NB4 (cell line): ENCODE data around the gene TFG.

Source experiments
- DNase-seq: peaks from one replicate; pipeline ENCODE4 v3.0.0; 2010; ENCODE audit warnings: low read depth
- H3K4me3 ChIP-seq: one replicate; pipeline ENCODE4 v1.5.1; 2011; ENCODE audit warnings: mild to moderate bottlenecking, low read depth, low read length, moderate library complexity
- MYC ChIP-seq: IDR thresholded peaks from 2 replicates; pipeline ENCODE4 v1.6.1; 2011; ENCODE audit warnings: low read depth, low read length
- POLR2A ChIP-seq: IDR thresholded peaks from 2 replicates; pipeline ENCODE4 v1.6.1; 2011; ENCODE audit warnings: mild to moderate bottlenecking; ENCODE audit not compliant: insufficient read length; ENCODE audit errors: extremely low read depth
- TF ChIP-seq, protein P1 (sequence below): IDR thresholded peaks from one replicate; pipeline ENCODE4 v1.5.1; 2012; ENCODE audit warnings: low read depth, low read length
- TF ChIP-seq, protein P2 (sequence below): IDR thresholded peaks from 2 replicates; pipeline ENCODE4 v1.6.1; 2011; ENCODE audit warnings: low read depth, low read length

The TFG gene

DNA sequence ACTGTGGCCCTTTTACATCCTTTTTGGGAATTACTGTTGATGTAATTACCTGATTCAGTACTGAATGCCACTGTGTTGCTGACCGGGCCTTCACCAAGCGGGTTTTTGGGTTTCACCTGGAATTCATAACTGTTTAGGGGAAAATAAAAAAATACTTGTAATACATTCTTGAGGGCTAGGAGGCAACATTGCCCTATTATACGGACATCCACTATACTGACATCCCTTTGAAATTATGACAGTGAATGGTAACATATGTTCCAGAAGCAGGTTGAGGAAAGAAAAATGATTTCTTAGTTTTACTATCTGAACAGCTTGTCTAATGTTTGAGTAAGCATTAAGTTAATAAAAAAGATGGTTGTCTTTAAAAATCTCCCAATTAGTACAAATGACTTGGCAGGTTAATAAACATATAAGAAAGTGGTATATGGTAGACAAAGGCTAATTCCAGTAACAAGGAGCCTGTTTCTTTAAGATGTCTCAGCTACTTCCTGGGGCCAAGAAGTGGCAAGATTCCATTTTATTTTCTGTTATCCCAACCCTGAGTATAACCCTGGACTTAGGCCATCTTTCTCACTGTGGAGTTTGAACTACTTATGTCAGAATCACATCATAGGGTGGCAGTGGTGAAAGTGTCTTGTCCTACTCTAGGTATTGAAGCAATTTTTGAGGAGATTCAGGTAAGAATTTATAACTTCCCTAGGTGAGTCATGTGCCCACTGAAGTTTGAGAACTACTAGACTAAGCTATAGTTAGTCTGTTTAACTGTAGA lies 45.5 kb downstream of the TFG start:
- TF ChIP-seq, protein P1, sequence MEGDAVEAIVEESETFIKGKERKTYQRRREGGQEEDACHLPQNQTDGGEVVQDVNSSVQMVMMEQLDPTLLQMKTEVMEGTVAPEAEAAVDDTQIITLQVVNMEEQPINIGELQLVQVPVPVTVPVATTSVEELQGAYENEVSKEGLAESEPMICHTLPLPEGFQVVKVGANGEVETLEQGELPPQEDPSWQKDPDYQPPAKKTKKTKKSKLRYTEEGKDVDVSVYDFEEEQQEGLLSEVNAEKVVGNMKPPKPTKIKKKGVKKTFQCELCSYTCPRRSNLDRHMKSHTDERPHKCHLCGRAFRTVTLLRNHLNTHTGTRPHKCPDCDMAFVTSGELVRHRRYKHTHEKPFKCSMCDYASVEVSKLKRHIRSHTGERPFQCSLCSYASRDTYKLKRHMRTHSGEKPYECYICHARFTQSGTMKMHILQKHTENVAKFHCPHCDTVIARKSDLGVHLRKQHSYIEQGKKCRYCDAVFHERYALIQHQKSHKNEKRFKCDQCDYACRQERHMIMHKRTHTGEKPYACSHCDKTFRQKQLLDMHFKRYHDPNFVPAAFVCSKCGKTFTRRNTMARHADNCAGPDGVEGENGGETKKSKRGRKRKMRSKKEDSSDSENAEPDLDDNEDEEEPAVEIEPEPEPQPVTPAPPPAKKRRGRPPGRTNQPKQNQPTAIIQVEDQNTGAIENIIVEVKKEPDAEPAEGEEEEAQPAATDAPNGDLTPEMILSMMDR = no peak
- TF ChIP-seq MYC (no peak), POLR2A (no peak)
- TF ChIP-seq, protein P2, sequence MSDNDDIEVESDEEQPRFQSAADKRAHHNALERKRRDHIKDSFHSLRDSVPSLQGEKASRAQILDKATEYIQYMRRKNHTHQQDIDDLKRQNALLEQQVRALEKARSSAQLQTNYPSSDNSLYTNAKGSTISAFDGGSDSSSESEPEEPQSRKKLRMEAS = no peak
- DNase-seq = no peak
- no peak overlapping the region for H3K4me3 ChIP-seq

DNA sequence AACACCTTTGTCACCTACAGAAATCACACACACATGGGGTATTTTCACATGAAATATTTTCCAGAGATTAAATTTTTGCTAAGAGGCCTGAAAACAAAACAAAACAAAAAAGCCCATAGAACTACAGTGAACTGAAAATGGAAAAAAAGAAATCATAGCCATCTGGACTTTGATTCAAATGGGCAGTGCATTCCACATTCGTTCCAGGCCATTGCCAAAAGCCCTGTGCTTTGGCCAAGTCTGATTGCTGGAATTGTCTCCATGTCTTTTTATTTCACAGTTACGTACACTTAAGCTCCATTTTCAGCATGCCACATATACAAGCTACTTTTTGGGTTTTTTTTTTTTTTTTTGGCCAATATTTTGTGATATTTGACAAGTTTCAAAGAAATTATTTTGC lies 47.1 kb downstream of the TFG start:
- DNase-seq = no peak
- TF ChIP-seq, protein P1 = no peak
- TF ChIP-seq MYC = no peak
- TF ChIP-seq, protein P2 = no peak
- TF ChIP-seq POLR2A = no peak

DNA sequence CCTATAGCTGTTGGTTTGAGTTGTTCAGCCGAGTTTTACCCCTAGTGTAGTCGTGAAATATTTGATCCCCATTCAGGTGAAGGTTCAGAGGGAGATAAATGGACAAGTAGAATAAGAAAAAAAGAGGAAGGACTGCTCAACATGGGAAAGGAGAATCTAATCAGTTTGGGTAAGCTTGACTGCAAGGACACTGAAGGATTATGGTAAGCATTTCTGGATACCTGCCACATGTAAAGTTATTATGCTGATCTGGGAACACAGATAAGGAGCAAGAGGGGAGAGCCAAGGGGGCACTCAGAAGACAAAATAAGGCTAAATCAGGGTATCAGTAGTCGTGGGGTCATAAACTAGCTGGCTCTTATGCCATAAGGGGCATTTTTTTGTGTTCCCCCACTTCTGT lies 49.9 kb downstream of the TFG start:
- H3K4me3 ChIP-seq = no peak overlapping the region
- no peak for DNase-seq
- TF ChIP-seq, protein P1 = no peak
- no peak for TF ChIP-seq MYC
- TF ChIP-seq, protein P2 = no peak
- TF ChIP-seq POLR2A = no peak

More for the DNA sequence above, 47.1 kb downstream of the TFG start:
- H3K4me3 ChIP-seq = no peak overlapping the region

DNA sequence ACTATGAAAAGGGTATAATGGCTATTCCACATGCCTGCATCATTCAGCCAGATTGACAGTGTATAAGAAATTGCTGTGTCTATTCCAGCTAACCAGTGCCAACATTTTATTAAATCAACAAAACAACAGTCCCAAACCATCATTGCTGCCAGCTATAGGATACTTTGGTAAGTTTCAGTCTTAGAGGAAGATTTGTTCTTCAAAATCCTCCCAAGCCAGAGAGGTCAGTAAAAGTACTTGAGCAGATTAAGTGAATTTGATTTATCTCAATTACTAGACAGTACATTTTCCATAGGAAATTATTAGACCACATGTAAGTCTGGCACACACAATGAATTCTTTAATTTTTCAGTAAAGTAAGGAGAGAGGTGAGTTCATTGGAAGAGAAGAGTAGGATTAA lies 50.7 kb downstream of the TFG start:
- H3K4me3 ChIP-seq = no peak overlapping the region
- no peak for DNase-seq

DNA sequence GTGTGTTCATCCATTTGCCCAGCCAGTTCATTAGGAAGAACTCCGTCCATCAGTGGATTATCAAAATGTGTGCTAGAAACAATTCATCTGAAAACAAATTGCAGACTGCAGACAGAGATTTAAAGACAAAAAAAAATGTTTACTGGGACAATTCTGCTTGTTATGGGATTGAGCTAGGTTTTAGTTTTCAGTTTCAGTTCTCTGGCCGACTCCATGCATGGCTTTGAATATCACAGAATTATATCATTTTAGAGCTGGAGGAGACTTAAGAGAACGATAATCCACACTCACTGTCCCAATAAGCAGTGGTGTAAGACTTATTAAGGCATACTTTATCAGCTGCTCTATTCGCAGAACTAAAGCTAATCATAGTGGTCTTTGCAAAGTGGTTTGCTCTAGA lies 51.1 kb downstream of the TFG start:
- TF ChIP-seq MYC (no peak), POLR2A (no peak)
- TF ChIP-seq, protein P1 = no peak
- TF ChIP-seq, protein P2 = no peak
- no peak overlapping the region for H3K4me3 ChIP-seq
- DNase-seq = no peak

More for the DNA sequence above, 50.7 kb downstream of the TFG start:
- TF ChIP-seq, protein P1 = no peak
- TF ChIP-seq POLR2A = no peak
- TF ChIP-seq, protein P2 = no peak
- TF ChIP-seq MYC = no peak
